ENCODE measurements around the gene PRDX3.

The PRDX3 gene

GRCh38 chr10:119206603-119207365 lies 28.2 kb upstream of the PRDX3 start:
- H3K4me3 ChIP-seq (ENCODE audit: low read depth, low read length) = peak overlapping the region; percentile 97
- TF ChIP-seq CTCF (IDR thresholded peaks at IDR 0.05; ENCODE audit: low read depth, low read length) = peak; percentile 48

- no peak for TF ChIP-seq CTCF (IDR thresholded peaks at IDR 0.05; ENCODE audit: low read depth, low read length)
- H3K4me3 ChIP-seq (ENCODE audit: low read depth, low read length) = peak overlapping the region; percentile 97
Observed at GRCh38 chr10:119205894-119206602, 27.4 kb upstream of the PRDX3 start.

GRCh38 chr10:119203006-119203405 lies 24.4 kb upstream of the PRDX3 start:
- H3K4me3 ChIP-seq (ENCODE audit: low read depth, low read length) = no peak overlapping the region
- TF ChIP-seq CTCF (IDR thresholded peaks at IDR 0.05; ENCODE audit: low read depth, low read length) = no peak

GRCh38 chr10:119201233-119201632 lies 22.6 kb upstream of the PRDX3 start:
- H3K4me3 ChIP-seq (ENCODE audit: low read depth, low read length) = no peak overlapping the region
- TF ChIP-seq CTCF (IDR thresholded peaks at IDR 0.05; ENCODE audit: low read depth, low read length) = no peak

GRCh38 chr10:119199231-119199992 lies 20.8 kb upstream of the PRDX3 start:
- TF ChIP-seq CTCF (IDR thresholded peaks at IDR 0.05; ENCODE audit: low read depth, low read length) = peak; percentile 80
- H3K4me3 ChIP-seq (ENCODE audit: low read depth, low read length) = no peak overlapping the region

GRCh38 chr10:119198438-119198837 lies 19.8 kb upstream of the PRDX3 start:
- no peak overlapping the region for H3K4me3 ChIP-seq (ENCODE audit: low read depth, low read length)
- TF ChIP-seq CTCF (IDR thresholded peaks at IDR 0.05; ENCODE audit: low read depth, low read length) = no peak

All from WI38 (cell line).